GM12878 (cell line): Measurements from ENCODE around the gene DOCK1. TPM values are rescaled to one million over a fixed set of nuclear protein-coding genes. Genes with fewer than 3 reads are reported as not detected.

Source experiments
- ATAC-seq: fragments of 200-7000 bp; cut with Tn5 transposase; 3 replicates; pipeline ENCODE4 v1.9.1; 2020; ENCODE audit warnings: mild to moderate bottlenecking, moderate library complexity
- BruUV-seq: library from RNA; stranded (reverse); fragments of 400-500 nt; replicated peaks from 2 replicates; lab custom pipeline; 2021; lab: Mats Ljungman, UMichigan
- CTCF ChIA-PET: fragments of 300-600 bp; sonication (Branson Sonifier 250); formaldehyde crosslinking; extraction: SDS; loops from one replicate; lab custom pipeline; 2021; ENCODE audit warnings: inconsistent platforms; lab: Yijun Ruan, JAX
- POLR2A ChIA-PET: fragments of 350-600 bp; formaldehyde crosslinking; extraction: SDS; loops from one replicate; lab custom pipeline; 2021; ENCODE audit warnings: inconsistent platforms; lab: Charles Lee
- RAD21 ChIA-PET: fragments of 300-600 bp; sonication (Branson Sonifier 250); formaldehyde crosslinking; loops from one replicate; lab custom pipeline; 2023; ENCODE audit warnings: antibody characterized with exemption; ENCODE audit not compliant: unreplicated experiment; lab: Charles Lee
- SMC1A ChIA-PET: fragments of 300-600 bp; sonication (Branson Sonifier 250); formaldehyde crosslinking; loops from one replicate; lab custom pipeline; 2023; ENCODE audit not compliant: unreplicated experiment, uncharacterized antibody; lab: Charles Lee
- DNase-seq: peaks from one replicate; pipeline ENCODE4 v3.0.0-alpha.2; 2011; ENCODE audit warnings: low read depth, low spot score
- FAIRE-seq: peaks from 3 replicates; lab custom pipeline; 2011; peaks lifted over from hg19 to GRCh38; lab: Jason Lieb, UNC
- H2AFZ ChIP-seq: 2 replicates; pipeline ENCODE4 v1.6.0; 2011; ENCODE audit warnings: low read depth, low read length, control low read depth; ENCODE audit not compliant: control insufficient read depth
- H3K27ac ChIP-seq: 2 replicates; pipeline ENCODE4 v1.5.1; 2011; ENCODE audit warnings: control low read depth; ENCODE audit not compliant: control insufficient read depth, insufficient read depth
- H3K27me3 ChIP-seq, 2 experiments: replicated peaks in 1 of 2; 2 replicates each; pipeline versions ENCODE4 v1.6.0 to v1.6.1; 2011; ENCODE audit warnings: low read length in 1 of 2; ENCODE audit not compliant: control insufficient read depth in 2 of 2, insufficient read depth in 2 of 2
- H3K36me3 ChIP-seq, 2 experiments: 2 replicates each; pipeline ENCODE4 v1.5.1; 2011; ENCODE audit warnings: low read length in 1 of 2; ENCODE audit not compliant: control insufficient read depth in 2 of 2, insufficient read depth in 2 of 2
- H3K4me1 ChIP-seq: 2 replicates; pipeline ENCODE4 v1.6.1; 2011; ENCODE audit warnings: mild to moderate bottlenecking, low read length, moderate library complexity, mixed read lengths; ENCODE audit not compliant: control insufficient read depth, insufficient read depth
- H3K4me2 ChIP-seq: 2 replicates; pipeline ENCODE4 v1.6.0; 2011; ENCODE audit warnings: control low read depth; ENCODE audit not compliant: control insufficient read depth, insufficient read depth
- H3K4me3 ChIP-seq: fragments of 200-600 bp; sonication (generic); 2 replicates; pipeline ENCODE4 v1.5.1; 2016
- H3K79me2 ChIP-seq: 2 replicates; pipeline ENCODE4 v1.6.0; 2011; ENCODE audit warnings: low read length; ENCODE audit not compliant: control insufficient read depth, insufficient read depth
- H3K9ac ChIP-seq: 2 replicates; pipeline ENCODE4 v1.8.0; 2011; ENCODE audit warnings: low read length, control low read depth, mixed read lengths; ENCODE audit not compliant: control insufficient read depth, insufficient read depth
- H3K9me3 ChIP-seq: replicated peaks from 3 replicates; pipeline ENCODE4 v1.5.1; 2011; ENCODE audit warnings: mild to moderate bottlenecking, low read length; ENCODE audit not compliant: control insufficient read depth, insufficient read depth
- H4K20me1 ChIP-seq: 2 replicates; pipeline ENCODE4 v1.6.0; 2011; ENCODE audit not compliant: control insufficient read depth, insufficient read depth
- CBX3 ChIP-seq: fragments of 200-600 bp; sonication (generic); IDR thresholded peaks from 2 replicates; pipeline ENCODE4 v1.6.1; 2016; ENCODE audit warnings: low read depth, borderline replicate concordance
- CBX5 ChIP-seq: sonication (generic); IDR thresholded peaks from 2 replicates; pipeline ENCODE4 v1.6.1; 2016; ENCODE audit warnings: low read depth, moderate library complexity, mild to moderate bottlenecking, inconsistent platforms
- EED ChIP-seq: sonication (generic); IDR thresholded peaks from 2 replicates; pipeline ENCODE4 v1.6.1; 2016; ENCODE audit warnings: antibody characterized with exemption, low read depth
- KDM1A ChIP-seq: fragments of 200-600 bp; sonication (generic); IDR thresholded peaks from 2 replicates; pipeline ENCODE4 v1.6.1; 2016; ENCODE audit warnings: borderline replicate concordance
- KLF5 ChIP-seq: fragments of 450-650 bp; IDR thresholded peaks from 2 replicates; pipeline ENCODE4 v1.6.1; 2014; ENCODE audit warnings: mild to moderate bottlenecking; ENCODE audit not compliant: partially characterized antibody
- NR2F1 ChIP-seq: fragments of 450-650 bp; conservative IDR thresholded peaks from 2 replicates; pipeline ENCODE4 v1.6.1; 2017; ENCODE audit warnings: mild to moderate bottlenecking
- SMAD1 ChIP-seq: fragments of 450-650 bp; IDR thresholded peaks from 2 replicates; pipeline ENCODE4 v1.6.1; 2018; ENCODE audit warnings: mild to moderate bottlenecking, low read depth; ENCODE audit not compliant: partially characterized antibody
- WRNIP1 ChIP-seq: IDR thresholded peaks from 2 replicates; pipeline ENCODE4 v1.6.1; 2011; ENCODE audit warnings: low read depth, low read length, improper control_type of control experiment, borderline replicate concordance
- ZBTB11 ChIP-seq: fragments of 450-650 bp; formaldehyde crosslinking; IDR thresholded peaks from 2 replicates; pipeline ENCODE4 v1.5.0; 2022; ENCODE audit warnings: mild to moderate bottlenecking, missing genetic modification characterization
- ZNF207 ChIP-seq: fragments of 450-650 bp; IDR thresholded peaks from 2 replicates; pipeline ENCODE4 v1.6.1; 2014; ENCODE audit warnings: antibody characterized with exemption, mild to moderate bottlenecking, borderline replicate concordance
- ZNF384 ChIP-seq: IDR thresholded peaks from 2 replicates; pipeline ENCODE4 v1.6.1; 2012; ENCODE audit warnings: low read depth, mild to moderate bottlenecking, low read length, improper control_type of control experiment, borderline replicate concordance
- WGBS: methylation state at CpG from one replicate; pipeline ENCODE4 v1.1.6; 2016; ENCODE audit warnings: low lambda C conversion rate; ENCODE audit not compliant: insufficient replicate concordance, insufficient coverage; ENCODE audit errors: missing lambda C conversion rate; 5-methylcytosine and 5-hydroxymethylcytosine counted together
- in situ Hi-C: fragments of 300-500 bp; cut with MboI; formaldehyde crosslinking; loops from 9 replicates; pipeline ENCODE4 v1.14.3; 2018; ENCODE audit warnings: mixed read lengths
- intact Hi-C: fragments of 100-400 bp; cut with micrococcal nuclease; formaldehyde crosslinking; loops from one replicate; pipeline ENCODE4 v1.14.2; 2022; ENCODE audit not compliant: unreplicated experiment
- polyA plus RNA-seq, 11 experiments: library from polyadenylated mRNA; depleted of rRNA in 4 of 11; unstranded in 6 of 11; stranded (reverse) in 5 of 11; fragments of >200 nt; fragmentation: Nextera tagmentation in 4 of 11; fragmentation: Illumina TruSeq in 1 of 11; extraction: Ambion mirVana in 4 of 11; extraction: Trizol in 1 of 11; gene quantifications; 1 replicate in 1 of 11; 2 replicates in 10 of 11; pipeline versions ENCODE4 v1.2.1 to v1.2.3, GENCODE V29; 2011 to 2016; ENCODE audit warnings: inconsistent platforms in 2 of 11, missing spikeins in 2 of 11, low read depth in 1 of 11
- total RNA-seq, 4 experiments: library from RNA; depleted of rRNA in 3 of 4; stranded (reverse); fragments of >200 nt in 3 of 4; fragmentation: Illumina TruSeq in 1 of 4; extraction: Trizol in 1 of 4; gene quantifications; 2 replicates each; pipeline versions ENCODE4 v1.2.1 to v1.2.3, GENCODE V29; 2013 to 2021
- TF ChIP-seq, protein P1 (sequence below): fragments of 450-650 bp; IDR thresholded peaks from 2 replicates; pipeline ENCODE4 v1.6.1; 2017; ENCODE audit warnings: mild to moderate bottlenecking, moderate library complexity

The DOCK1 gene
- total and polyA plus RNA-seq, 10 of the 15 experiments (the other 5 are each of a cell fraction or from before 2014, with no cell fraction given): 0.05 to 0.18 TPM; not detected in 8

DNA sequence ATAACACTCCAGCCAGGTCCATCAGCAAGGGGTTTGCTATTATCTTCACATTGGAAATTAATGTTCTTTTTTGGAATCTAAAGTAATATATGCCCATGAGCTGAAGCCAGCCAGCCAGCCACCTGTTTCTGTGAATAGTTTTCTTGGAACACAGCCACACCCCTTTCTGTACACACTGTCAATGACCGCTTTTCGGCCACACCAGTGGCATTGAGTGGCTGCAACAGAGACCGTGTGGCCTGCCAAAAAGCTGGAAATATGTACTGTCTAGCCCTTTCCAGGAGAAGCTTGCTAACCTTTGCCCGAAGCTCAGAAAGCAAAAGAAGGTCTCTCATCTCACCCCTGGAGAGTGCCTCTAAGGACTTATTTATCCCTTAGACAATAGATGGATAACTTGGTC is 545.4 kb downstream of the DOCK1 start (continued):
- TF ChIP-seq, protein P1, sequence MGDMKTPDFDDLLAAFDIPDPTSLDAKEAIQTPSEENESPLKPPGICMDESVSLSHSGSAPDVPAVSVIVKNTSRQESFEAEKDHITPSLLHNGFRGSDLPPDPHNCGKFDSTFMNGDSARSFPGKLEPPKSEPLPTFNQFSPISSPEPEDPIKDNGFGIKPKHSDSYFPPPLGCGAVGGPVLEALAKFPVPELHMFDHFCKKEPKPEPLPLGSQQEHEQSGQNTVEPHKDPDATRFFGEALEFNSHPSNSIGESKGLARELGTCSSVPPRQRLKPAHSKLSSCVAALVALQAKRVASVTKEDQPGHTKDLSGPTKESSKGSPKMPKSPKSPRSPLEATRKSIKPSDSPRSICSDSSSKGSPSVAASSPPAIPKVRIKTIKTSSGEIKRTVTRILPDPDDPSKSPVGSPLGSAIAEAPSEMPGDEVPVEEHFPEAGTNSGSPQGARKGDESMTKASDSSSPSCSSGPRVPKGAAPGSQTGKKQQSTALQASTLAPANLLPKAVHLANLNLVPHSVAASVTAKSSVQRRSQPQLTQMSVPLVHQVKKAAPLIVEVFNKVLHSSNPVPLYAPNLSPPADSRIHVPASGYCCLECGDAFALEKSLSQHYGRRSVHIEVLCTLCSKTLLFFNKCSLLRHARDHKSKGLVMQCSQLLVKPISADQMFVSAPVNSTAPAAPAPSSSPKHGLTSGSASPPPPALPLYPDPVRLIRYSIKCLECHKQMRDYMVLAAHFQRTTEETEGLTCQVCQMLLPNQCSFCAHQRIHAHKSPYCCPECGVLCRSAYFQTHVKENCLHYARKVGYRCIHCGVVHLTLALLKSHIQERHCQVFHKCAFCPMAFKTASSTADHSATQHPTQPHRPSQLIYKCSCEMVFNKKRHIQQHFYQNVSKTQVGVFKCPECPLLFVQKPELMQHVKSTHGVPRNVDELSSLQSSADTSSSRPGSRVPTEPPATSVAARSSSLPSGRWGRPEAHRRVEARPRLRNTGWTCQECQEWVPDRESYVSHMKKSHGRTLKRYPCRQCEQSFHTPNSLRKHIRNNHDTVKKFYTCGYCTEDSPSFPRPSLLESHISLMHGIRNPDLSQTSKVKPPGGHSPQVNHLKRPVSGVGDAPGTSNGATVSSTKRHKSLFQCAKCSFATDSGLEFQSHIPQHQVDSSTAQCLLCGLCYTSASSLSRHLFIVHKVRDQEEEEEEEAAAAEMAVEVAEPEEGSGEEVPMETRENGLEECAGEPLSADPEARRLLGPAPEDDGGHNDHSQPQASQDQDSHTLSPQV: no peak
- no peak for TF ChIP-seq CBX5
- no peak for TF ChIP-seq ZNF207
- no peak for TF ChIP-seq SMAD1
- no peak for TF ChIP-seq ZNF384
- TF ChIP-seq WRNIP1: no peak
- no peak for TF ChIP-seq EED

DNA sequence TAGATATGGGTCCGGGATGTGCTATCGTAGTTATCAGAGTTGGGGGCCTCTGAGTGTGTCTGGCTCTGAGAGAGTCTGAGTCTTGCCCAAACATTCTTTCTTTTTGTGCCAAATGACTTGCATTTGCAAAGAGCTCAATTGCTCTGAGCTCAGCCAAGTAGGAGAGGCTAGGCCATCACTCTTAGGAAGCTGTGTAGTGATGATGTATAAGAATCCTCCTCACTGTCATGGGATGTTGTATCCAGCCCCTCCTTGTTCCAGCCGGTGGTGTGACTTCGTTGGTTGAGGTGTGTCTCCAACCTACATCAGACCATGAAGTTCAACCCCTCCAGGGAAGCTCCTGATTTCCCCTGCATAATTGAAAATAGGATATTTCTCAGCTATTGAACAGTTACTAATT is 546.4 kb downstream of the DOCK1 start:
- no peak overlapping the region for H3K4me2 ChIP-seq
- ChIA-PET POLR2A (no interaction called here), SMC1A (no interaction called here), CTCF (interaction anchor here (0.5 kb wide), 1 partner anchor 162 kb away, joined by 5 read pairs; no protein-coding TSS in a partner anchor), RAD21 (no interaction called here)
- FAIRE-seq (no peak), ATAC-seq (no peak), DNase-seq (no peak)
- H3K27ac ChIP-seq: no peak overlapping the region
- H3K4me3 ChIP-seq: no peak overlapping the region
- H3K9me3 ChIP-seq: no peaks in the 10 kb centered on the region
- no peaks in the 10 kb centered on the region for H3K27me3 ChIP-seq
- no peaks in the 10 kb centered on the region for H3K36me3 ChIP-seq
- 54% methylated on average over 4 of the region's 4 CpGs for WGBS
- no peak overlapping the region for H2AFZ ChIP-seq
- in situ Hi-C loops: no loop called here
- intact Hi-C loops: no loop called here
- no peaks in the 10 kb centered on the region for H3K79me2 ChIP-seq
- BruUV-seq: no TSS peak
- no peaks in the 10 kb centered on the region for H3K4me1 ChIP-seq
- no peaks in the 10 kb centered on the region for H4K20me1 ChIP-seq
- H3K9ac ChIP-seq: no peak overlapping the region
- TF ChIP-seq, protein P1: no peak
- no peak for TF ChIP-seq CBX3
- no peak for TF ChIP-seq NR2F1
- no peak for TF ChIP-seq ZBTB11 (CRISPR knock-in tag)
- no peak for TF ChIP-seq KLF5
- TF ChIP-seq KDM1A: no peak
